Measurements from ENCODE around the gene TSEN15. TPM values are rescaled to one million over a fixed set of nuclear protein-coding genes. Genes with fewer than 3 reads are reported as not detected.

TSEN15 gene
- total and polyA plus RNA-seq, 7 donors = 15.9 to 38.7 (median 22.3) TPM

GRCh38 chr1:184059887-184060286 lies 8.4 kb downstream of the TSEN15 start:
- Histone ChIP-seq H3K9me3 (no peaks in the 10 kb centered on the region), H3K27ac (no peak overlapping the region), H3K4me1 (peaks cover 26% of the 10 kb centered on the region), H3K36me3 (ENCODE audit: insufficient read depth in 1 of 2, low read depth in 1 of 2) (peaks cover 0 to 19% of the 10 kb centered on the region in 2 donors), H3K27me3 (ENCODE audit: insufficient read depth in 3 of 3, low read length in 2 of 3) (no peaks in the 10 kb centered on the region), H3K4me3 (no peak overlapping the region)
- intact Hi-C loops (cut with DNase I) = no loop called here
- TF ChIP-seq CTCF (IDR thresholded peaks at IDR 0.05) = no peak
- DNase-seq (no peak), ATAC-seq (no peak)

GRCh38 chr1:184060316-184060715 lies 8.8 kb downstream of the TSEN15 start:
- intact Hi-C loops (cut with DNase I) = no loop called here
- Histone ChIP-seq H3K9me3 (no peaks in the 10 kb centered on the region), H3K27me3 (ENCODE audit: insufficient read depth in 3 of 3, low read length in 2 of 3) (no peaks in the 10 kb centered on the region), H3K4me1 (peaks cover 26% of the 10 kb centered on the region), H3K27ac (no peak overlapping the region), H3K36me3 (ENCODE audit: insufficient read depth in 1 of 2, low read depth in 1 of 2) (peaks cover 0 to 14% of the 10 kb centered on the region in 2 donors), H3K4me3 (no peak overlapping the region)
- TF ChIP-seq CTCF (IDR thresholded peaks at IDR 0.05) = no peak
- WGBS, 3 donors = 92 to 95% (median 94%) methylated on average over 3 of the region's 3 CpGs
- DNase-seq (no peak), ATAC-seq (no peak)

GRCh38 chr1:184061396-184062003 lies 10.0 kb downstream of the TSEN15 start:
- no peak for TF ChIP-seq CTCF (IDR thresholded peaks at IDR 0.05)
- WGBS, 3 donors = 35 to 38% (median 36%) methylated on average over 2 of the region's 2 CpGs
- H3K27ac ChIP-seq = no peak overlapping the region
- no peaks in the 10 kb centered on the region for H3K27me3 ChIP-seq (ENCODE audit: insufficient read depth in 3 of 3, low read length in 2 of 3)
- H3K4me1 ChIP-seq = peaks cover 24% of the 10 kb centered on the region
- peaks cover 0 to 7% of the 10 kb centered on the region in 2 donors for H3K36me3 ChIP-seq (ENCODE audit: insufficient read depth in 1 of 2, low read depth in 1 of 2)
- no peak for DNase-seq
- intact Hi-C loops (cut with DNase I) = no loop called here
- no peak overlapping the region for H3K4me3 ChIP-seq
- no peaks in the 10 kb centered on the region for H3K9me3 ChIP-seq
- no peak for ATAC-seq

- no peak overlapping the region for H3K4me3 ChIP-seq
- no peak for ATAC-seq
- H3K9me3 ChIP-seq = no peaks in the 10 kb centered on the region
- 86 to 89% (median 88%) methylated on average over 3 of the region's 3 CpGs for WGBS, 3 donors
- H3K36me3 ChIP-seq (ENCODE audit: insufficient read depth in 1 of 2, low read depth in 1 of 2) = peaks cover 0 to 9% of the 10 kb centered on the region in 2 donors
- no peak overlapping the region for H3K27ac ChIP-seq
- peaks cover 14% of the 10 kb centered on the region for H3K4me1 ChIP-seq
- no peak for TF ChIP-seq CTCF (IDR thresholded peaks at IDR 0.05)
- no peaks in the 10 kb centered on the region for H3K27me3 ChIP-seq (ENCODE audit: insufficient read depth in 3 of 3, low read length in 2 of 3)
- no peak for DNase-seq
- intact Hi-C loops (cut with DNase I) = no loop called here
Measured at GRCh38 chr1:184062640-184063286, 11.2 kb downstream of the TSEN15 start.

GRCh38 chr1:184065559-184065958 lies 14.0 kb downstream of the TSEN15 start:
- Histone ChIP-seq H3K27ac (no peak overlapping the region), H3K36me3 (ENCODE audit: insufficient read depth in 1 of 2, low read depth in 1 of 2) (peaks cover 0 to 13% of the 10 kb centered on the region in 2 donors), H3K9me3 (no peaks in the 10 kb centered on the region), H3K4me1 (peaks cover 14% of the 10 kb centered on the region), H3K4me3 (no peak overlapping the region), H3K27me3 (ENCODE audit: insufficient read depth in 3 of 3, low read length in 2 of 3) (no peaks in the 10 kb centered on the region)
- ATAC-seq = no peak
- no peak for DNase-seq
- no peak for TF ChIP-seq CTCF (IDR thresholded peaks at IDR 0.05)
- intact Hi-C loops (cut with DNase I) = no loop called here

Measured in psoas muscle (tissue), 8 donors.